GM12873 (cell line): ENCODE data around the gene LRRN2.

Experiments
- TF ChIP-seq, protein P1 (sequence below): IDR thresholded peaks from 2 replicates; pipeline ENCODE4 v1.5.1; 2012; ENCODE audit warnings: low read depth, mild to moderate bottlenecking, moderate library complexity, low read length, control low read depth; ENCODE audit not compliant: insufficient read depth; ENCODE audit errors: missing control alignments

The LRRN2 gene

DNA sequence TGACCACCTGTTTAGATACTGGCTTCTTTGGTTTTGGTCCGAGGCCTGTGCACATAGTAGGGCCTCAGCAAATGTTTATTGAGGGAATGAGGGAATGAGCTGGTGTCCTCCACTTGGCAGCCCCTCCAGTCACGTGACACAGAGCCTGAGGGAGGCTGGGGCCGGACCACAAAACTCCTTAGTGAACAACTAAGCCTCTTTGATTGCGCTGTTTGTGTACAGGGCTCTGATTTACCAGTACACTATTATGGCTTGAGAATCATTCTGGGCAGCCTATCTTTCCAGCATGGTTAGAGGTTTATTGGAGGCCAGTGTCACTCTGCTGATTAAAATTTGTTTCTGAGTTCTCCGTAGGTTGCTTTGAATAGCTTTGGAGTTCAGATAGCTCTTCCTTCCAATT, 10.2 kb upstream of the LRRN2 start:
- TF ChIP-seq, protein P1, sequence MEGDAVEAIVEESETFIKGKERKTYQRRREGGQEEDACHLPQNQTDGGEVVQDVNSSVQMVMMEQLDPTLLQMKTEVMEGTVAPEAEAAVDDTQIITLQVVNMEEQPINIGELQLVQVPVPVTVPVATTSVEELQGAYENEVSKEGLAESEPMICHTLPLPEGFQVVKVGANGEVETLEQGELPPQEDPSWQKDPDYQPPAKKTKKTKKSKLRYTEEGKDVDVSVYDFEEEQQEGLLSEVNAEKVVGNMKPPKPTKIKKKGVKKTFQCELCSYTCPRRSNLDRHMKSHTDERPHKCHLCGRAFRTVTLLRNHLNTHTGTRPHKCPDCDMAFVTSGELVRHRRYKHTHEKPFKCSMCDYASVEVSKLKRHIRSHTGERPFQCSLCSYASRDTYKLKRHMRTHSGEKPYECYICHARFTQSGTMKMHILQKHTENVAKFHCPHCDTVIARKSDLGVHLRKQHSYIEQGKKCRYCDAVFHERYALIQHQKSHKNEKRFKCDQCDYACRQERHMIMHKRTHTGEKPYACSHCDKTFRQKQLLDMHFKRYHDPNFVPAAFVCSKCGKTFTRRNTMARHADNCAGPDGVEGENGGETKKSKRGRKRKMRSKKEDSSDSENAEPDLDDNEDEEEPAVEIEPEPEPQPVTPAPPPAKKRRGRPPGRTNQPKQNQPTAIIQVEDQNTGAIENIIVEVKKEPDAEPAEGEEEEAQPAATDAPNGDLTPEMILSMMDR = no peak

GRCh38 chr1:204694145-204694544, 8.6 kb upstream of the LRRN2 start:
- TF ChIP-seq, protein P1 = no peak

DNA sequence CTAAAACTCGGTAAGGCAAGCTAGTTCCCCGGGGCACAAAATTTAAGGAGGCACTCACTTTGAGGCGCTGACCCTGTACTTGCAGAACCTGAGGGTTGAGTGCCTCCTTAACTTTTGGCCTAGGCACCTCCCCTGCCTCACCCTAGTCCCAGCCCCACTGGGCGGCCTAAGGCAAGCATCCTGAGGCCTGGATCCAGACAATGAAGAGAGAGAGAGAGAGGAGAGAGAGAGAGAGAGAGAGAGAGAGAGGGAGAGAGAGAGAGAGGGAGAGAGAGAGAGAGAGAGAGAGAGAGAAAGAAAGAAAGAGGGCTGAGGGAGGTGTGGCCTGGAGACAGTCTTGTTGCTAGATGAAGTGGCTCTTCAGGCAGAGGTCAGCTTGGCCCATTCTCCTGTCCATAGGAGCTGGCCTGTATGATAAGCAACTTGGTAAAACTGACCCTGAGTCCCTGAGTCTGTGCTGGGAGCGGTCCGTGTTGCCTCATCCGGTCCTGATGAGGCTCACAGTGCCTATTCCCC, 7.4 kb upstream of the LRRN2 start:
- TF ChIP-seq, protein P1 = no peak

DNA sequence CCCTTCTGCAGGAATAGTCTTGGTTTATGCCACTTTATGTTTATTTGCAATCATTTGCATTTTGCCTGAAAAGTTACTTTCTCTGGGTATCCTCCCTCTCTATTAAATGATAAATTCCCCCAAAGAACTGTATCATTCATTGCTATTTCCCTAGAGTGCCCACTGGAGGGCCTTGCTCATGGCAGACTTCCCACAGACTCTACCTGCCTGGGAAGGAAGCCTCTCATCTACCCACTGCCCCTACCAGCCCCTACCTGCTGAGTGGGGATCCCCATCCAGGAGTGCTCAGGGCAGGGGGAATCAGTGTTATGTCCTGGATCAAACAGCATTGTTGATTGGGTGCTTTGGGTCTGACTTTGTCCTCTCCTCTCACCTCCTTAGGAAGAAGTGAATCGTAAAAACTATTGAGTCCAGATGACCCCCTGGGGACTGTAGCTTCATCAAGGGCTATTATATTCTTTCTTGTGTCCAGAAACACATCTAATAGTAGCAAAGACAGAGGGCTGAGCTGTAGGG, 6.8 kb upstream of the LRRN2 start:
- TF ChIP-seq, protein P1 = no peak

DNA sequence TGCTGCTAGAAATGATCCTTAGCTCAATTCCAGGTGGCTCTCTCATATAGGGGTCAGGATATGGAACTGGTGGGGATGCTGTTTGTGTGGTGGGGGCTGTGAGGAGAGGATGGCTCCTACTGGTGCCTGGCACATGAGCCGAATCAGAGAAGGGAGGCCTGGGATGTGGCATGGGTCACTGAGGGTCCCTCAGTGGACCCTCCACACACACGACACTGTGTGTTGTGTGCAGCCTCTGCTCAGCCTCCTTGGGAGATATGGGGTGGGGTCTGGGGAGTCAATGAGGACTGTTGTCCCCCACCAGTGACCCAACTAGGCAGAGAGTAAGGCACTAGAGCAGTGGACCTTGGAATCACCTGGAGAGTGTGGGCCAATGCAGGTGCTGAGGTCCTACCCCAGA, 3.2 kb upstream of the LRRN2 start:
- TF ChIP-seq, protein P1 = no peak

GRCh38 chr1:204688007-204688406, 2.5 kb upstream of the LRRN2 start:
- TF ChIP-seq, protein P1 = no peak

- TF ChIP-seq, protein P1 = no peak
Observed at GRCh38 chr1:204684571-204685235, 835 bp downstream of the LRRN2 start.
